GM20000 (cell line): ENCODE data around the gene DEFB114.

Experiments
- DNase-seq: peaks from one replicate; pipeline ENCODE4 v3.0.0; 2012; ENCODE audit warnings: low spot score
- CTCF ChIP-seq: IDR thresholded peaks from 2 replicates; pipeline ENCODE4 v1.5.1; 2012; ENCODE audit warnings: mild to moderate bottlenecking, control low read depth; ENCODE audit errors: extremely low read depth, missing control alignments

The DEFB114 gene

DNA sequence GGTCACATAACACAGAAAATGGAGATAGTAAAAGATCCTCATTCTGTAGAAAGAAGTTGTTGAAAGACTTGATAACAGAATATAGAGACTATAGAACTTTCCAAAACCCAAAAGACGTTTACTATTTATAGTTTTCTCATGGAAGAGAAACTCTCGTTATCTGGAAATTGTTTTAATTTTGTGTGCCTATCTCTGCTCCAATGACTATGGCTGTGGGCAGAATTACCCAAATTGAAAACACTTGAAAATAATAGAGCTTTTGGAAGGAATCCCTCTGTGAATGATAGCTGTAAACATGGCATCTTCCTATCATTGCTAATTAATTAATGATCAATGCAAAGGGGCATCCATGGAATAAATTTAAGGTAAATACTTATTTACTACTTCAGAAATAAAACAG lies at the start of gene DEFB114:
Gene DEFB114, minus strand, starts transcription at position 101 of the 400 bp plus-strand sequence. Its CDS starts 59 bp downstream, at position 42.
- TF ChIP-seq CTCF, result no peak
- no peak for DNase-seq

GRCh38 chr6:50007819-50008218 lies 43.9 kb upstream of the DEFB114 start:
- TF ChIP-seq CTCF, result no peak
- DNase-seq, result no peak

- no peak for TF ChIP-seq CTCF
These were observed 39.2 kb upstream of the DEFB114 start for GRCh38 chr6:50003139-50003538.

DNA sequence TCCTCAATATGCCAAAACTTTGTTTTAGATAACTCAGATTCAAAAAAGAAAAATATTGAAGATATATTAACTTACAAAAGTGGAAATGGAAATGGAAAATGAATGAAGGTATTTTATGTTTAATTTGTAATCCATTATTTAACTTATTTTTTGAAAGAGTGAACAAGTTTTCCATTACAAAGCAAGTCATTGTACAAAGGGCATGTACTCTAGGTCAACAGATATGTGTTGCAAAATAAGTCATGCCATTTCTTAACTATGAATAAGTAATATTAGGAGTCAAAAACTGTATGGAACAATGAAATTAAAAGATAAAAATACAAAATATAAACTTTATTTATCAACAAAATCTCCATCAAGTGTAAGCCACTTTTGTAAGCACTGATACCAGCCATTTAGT lies 31.3 kb upstream of the DEFB114 start:
- no peak for TF ChIP-seq CTCF
- DNase-seq, result no peak

More at GRCh38 chr6:50003139-50003538, 39.2 kb upstream of the DEFB114 start:
- DNase-seq, result no peak

DNA sequence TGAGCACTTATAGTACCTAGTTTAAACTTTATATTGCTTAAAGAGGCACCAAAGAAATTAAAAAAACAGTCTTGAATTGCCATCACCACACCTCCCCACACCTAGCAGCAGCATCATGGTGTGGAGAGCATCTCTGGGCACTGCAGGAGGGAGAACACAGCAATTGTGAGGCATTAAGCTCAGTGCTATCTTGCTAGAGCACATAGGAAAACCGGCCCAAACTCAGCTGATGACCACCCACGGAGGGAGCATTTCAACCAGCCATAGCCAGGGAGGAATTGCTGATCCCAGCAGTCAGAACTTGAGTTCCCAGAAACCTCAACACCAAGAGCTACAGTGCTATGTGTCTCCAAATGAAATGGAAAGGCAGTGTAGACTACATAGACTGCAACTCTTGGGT lies 24.9 kb upstream of the DEFB114 start:
- DNase-seq, result no peak
- TF ChIP-seq CTCF, result no peak

DNA sequence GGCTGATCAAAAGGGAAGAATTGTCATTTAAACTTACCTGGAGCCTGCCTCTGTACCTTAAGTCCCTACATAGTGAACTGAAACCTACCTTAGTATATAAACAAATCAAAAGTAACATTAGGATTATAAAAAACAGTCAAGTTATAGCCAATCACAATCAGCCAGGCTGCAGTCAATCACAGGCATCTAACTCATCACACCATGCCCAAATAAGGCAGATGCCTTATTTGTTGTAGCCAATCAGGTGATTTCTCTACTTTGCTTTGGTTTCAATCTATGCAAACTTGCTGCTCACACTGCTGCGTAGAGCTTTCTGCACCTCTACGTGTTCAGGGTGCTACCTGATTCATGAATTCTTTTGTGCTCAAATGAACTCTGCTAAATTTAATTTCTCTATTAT lies 23.8 kb upstream of the DEFB114 start:
- no peak for DNase-seq
- no peak for TF ChIP-seq CTCF

DNA sequence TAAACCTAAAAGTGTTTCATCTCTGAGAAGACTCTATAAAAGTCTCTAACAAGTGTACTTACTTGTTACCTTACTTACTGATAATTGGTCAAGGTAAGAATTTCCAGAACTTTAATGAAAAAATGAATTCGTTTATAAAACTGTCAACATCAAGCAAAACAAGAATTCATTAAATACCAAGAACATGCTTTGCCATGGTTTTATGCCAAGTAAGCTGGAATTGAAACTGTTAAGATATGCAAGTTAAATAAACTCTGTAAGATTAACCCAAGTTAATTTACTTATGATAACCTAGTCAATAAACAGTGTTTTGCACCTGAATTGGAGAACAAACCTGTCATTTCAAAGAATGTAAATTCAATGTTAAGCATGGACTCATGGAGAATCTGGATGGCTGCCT lies 22.6 kb upstream of the DEFB114 start:
- TF ChIP-seq CTCF, result no peak
- no peak for DNase-seq
